BE2C (cell line): ENCODE results near the gene DDX49.
"Not testable (repeated sequence)": the region's sequence is repeated elsewhere in the genome, so short reads cannot be mapped to it uniquely, and the experiment has no call there.

Source experiments
- DNase-seq: peaks from one replicate; pipeline ENCODE4 v3.0.0-alpha.2; 2020
- H3K27me3 ChIP-seq: fragments of 250-450 bp; sonication (Bioruptor Pico); 2 replicates; pipeline ENCODE4 v1.5.1; 2020; ENCODE audit warnings: mild to moderate bottlenecking
- H3K36me3 ChIP-seq: fragments of 250-450 bp; sonication (Bioruptor Pico); 2 replicates; pipeline ENCODE4 v1.5.1; 2020; ENCODE audit warnings: mild to moderate bottlenecking
- H3K4me1 ChIP-seq: fragments of 250-450 bp; sonication (Bioruptor Pico); 2 replicates; pipeline ENCODE4 v1.5.1; 2020
- H3K4me3 ChIP-seq: 2 replicates; pipeline ENCODE4 v1.5.1; 2011; ENCODE audit warnings: low read depth, low read length
- H3K9me3 ChIP-seq: fragments of 250-450 bp; sonication (Bioruptor Pico); 2 replicates; pipeline ENCODE4 v1.5.1; 2020
- TF ChIP-seq, protein P1 (sequence below): IDR thresholded peaks from 2 replicates; pipeline ENCODE4 v1.5.1; 2012; ENCODE audit warnings: mild to moderate bottlenecking, low read depth, low read length

The DDX49 gene

DNA sequence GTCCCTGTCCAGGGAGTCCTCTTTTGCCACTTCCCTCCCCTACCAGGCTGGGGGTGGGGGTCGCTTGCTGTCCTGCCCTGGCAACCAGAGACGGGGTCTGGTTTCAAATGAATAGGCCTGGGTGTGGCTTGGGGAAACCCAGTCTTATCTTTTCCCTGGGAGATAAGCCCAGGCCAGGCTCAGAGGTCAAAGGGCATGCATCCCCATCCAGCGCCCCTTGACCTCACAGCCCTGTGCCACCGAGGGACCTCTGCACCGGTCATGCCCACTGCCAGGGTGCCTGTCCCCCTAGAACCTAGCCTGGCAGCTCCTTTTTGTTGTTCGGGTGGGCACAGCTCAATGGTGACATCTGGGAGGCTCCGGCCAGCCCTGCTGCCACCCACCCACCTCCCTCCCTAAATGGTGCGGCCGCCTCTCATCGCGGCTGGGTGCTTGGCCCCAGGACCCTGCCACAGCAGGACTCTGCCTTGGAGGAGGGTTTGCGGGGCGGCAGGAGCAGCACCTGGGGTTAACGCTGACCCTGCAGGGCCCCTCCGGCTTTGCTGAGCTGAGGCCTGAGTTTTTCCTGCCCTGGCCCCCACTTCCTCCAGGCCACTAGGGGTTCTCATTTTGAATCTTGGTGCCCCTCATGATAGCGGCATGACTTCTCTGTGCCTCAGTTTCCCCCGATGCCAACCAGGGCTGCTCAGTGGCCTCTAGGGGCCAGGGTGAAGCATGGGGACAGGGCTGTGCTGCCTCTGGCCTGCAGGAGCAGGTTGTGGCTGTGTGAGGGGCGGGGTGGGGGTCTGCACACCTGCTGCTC, 20.7 kb upstream of the DDX49 start:
- H3K9me3 ChIP-seq: no peaks in the 10 kb centered on the region
- TF ChIP-seq, protein P1, sequence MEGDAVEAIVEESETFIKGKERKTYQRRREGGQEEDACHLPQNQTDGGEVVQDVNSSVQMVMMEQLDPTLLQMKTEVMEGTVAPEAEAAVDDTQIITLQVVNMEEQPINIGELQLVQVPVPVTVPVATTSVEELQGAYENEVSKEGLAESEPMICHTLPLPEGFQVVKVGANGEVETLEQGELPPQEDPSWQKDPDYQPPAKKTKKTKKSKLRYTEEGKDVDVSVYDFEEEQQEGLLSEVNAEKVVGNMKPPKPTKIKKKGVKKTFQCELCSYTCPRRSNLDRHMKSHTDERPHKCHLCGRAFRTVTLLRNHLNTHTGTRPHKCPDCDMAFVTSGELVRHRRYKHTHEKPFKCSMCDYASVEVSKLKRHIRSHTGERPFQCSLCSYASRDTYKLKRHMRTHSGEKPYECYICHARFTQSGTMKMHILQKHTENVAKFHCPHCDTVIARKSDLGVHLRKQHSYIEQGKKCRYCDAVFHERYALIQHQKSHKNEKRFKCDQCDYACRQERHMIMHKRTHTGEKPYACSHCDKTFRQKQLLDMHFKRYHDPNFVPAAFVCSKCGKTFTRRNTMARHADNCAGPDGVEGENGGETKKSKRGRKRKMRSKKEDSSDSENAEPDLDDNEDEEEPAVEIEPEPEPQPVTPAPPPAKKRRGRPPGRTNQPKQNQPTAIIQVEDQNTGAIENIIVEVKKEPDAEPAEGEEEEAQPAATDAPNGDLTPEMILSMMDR: no peak
- DNase-seq: no peak
- H3K4me3 ChIP-seq: no peak overlapping the region
- peaks cover 9% of the 10 kb centered on the region for H3K4me1 ChIP-seq
- no peaks in the 10 kb centered on the region for H3K27me3 ChIP-seq
- H3K36me3 ChIP-seq: no peaks in the 10 kb centered on the region

DNA sequence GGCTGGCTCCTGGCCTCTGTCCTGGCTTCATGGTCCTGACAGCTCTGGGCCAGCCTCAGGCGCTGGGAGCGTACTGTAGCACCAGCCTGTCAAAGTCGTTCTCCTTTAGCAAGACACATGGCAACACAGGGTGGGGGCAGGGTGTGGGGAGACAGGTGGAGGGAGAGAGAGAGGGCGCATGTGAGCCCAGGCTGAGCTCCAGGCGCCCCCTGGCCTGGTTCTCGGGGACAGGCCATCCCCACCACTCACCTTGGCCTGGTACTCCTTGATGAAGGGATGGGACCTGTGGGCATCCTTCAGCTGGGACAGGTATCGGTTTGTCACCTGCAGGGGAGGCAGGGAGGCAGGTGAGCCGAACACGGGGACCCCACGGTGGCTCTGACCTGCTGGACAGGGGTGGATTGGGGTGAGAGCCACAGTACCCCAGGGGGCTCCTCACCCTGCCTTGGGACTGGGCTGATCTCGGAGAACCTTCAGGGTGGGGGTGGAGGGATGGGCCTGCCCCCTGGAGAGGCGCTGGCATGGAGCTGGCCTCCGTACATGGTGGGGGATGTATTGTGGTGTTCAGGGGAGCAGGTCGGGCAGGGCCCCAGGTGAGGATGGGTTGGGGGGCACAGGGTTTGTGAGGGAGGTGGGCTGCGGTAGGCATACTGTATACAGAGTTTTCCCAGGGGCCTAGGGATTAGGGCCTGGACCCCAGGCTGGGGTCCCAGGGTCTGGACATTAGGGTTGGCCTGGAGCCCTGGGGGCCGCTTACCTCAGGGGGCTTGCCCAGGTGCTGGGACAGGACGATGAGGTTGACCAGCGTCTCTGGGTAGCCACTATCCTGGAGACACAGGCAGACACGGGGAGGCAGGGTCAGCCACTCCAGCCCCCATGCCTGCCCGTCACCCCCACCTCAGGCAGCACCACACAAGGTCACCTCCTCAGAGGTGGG, 19.6 kb upstream of the DDX49 start:
- Histone ChIP-seq H3K4me3 (no peak overlapping the region), H3K4me1 (peaks cover 7% of the 10 kb centered on the region), H3K36me3 (no peaks in the 10 kb centered on the region), H3K27me3 (no peaks in the 10 kb centered on the region), H3K9me3 (no peaks in the 10 kb centered on the region)
- no peak for DNase-seq
- TF ChIP-seq, protein P1: no peak

DNA sequence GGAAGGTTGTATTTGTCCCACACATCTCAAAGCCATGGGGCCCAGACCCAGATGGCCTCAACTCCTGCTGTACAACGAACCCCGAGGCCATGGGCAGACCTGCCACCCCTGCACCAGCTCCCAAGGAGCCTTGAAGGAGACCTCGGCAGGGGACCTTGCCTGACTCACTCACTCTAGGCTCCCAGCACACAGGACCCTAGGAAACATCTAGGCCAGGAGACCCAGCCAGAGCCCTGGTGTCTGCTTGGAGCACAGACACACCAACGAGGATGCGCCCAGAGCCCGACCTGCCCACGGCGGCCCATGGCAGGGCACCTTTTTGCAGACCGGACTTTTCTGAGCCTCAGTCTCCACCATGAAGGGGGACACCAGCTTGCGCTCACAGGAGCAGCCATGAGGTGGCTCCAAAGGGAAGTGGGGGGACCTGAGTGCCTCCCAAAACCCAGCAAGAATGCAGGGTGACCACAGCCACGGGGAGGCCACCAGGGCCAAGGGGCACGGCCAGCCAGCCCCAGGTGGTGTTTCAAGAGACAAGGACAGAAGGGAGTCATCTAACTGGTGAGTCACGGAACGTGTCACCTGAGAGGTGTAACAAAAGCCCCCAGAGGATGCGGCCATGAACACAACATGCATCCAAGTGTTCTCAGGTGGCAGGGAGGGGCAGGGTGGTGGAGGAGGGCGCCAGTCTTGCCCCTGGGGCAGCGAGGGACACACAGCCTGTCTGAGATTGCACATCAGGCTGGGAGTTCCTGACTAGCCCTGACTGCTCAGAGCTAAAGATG, 18.6 kb upstream of the DDX49 start:
- DNase-seq: peak; percentile 5
- no peaks in the 10 kb centered on the region for H3K27me3 ChIP-seq
- peaks cover 7% of the 10 kb centered on the region for H3K4me1 ChIP-seq
- no peaks in the 10 kb centered on the region for H3K36me3 ChIP-seq
- TF ChIP-seq, protein P1: no peak
- no peak overlapping the region for H3K4me3 ChIP-seq
- no peaks in the 10 kb centered on the region for H3K9me3 ChIP-seq

DNA sequence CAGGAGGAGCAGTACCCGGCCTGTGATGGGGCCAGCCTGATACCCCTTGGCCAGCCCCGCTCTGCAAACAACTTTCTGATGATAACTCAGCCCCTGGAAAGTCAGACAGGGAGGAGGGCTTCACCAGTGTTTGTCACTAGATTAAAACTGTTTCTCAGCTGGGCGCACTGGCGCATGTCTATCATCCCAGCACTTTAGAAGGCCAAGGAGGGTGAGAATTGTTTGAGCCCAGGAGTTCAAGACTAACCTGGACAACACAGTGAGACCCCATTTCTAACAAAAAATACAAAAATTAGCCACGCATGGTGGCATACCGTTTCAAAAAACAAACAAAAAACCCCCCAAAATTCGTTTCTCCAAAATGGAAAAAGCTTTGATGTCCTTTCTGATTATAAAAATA, 18.0 kb upstream of the DDX49 start:
- no peak for DNase-seq
- peaks cover 7% of the 10 kb centered on the region for H3K4me1 ChIP-seq
- H3K27me3 ChIP-seq: no peaks in the 10 kb centered on the region
- H3K4me3 ChIP-seq: no peak overlapping the region
- TF ChIP-seq, protein P1: no peak
- no peaks in the 10 kb centered on the region for H3K9me3 ChIP-seq
- H3K36me3 ChIP-seq: peaks cover 1% of the 10 kb centered on the region

DNA sequence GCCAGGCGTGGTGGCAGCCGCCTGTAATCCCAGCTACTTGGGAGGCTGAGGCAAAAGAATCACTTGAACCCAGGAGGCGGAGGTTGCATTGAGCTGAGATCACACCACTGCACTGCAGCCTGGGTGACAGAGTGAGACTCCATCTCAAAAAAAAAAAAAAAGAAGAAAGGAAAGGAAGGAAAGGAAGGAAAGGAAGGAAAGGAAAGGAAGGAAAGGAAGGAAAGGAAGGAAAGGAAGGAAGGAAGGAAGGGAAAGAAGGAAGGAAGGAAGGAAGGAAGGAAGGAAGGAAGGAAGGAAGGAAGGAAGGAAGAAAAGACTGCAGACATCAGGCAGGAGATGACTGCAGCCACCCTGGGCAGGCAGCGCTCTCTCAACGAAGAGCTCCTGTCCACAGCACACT, 17.0 kb upstream of the DDX49 start:
- H3K27me3 ChIP-seq, DNase-seq, H3K4me1 ChIP-seq, H3K9me3 ChIP-seq, H3K4me3 ChIP-seq, H3K36me3 ChIP-seq: not testable (repeated sequence)

DNA sequence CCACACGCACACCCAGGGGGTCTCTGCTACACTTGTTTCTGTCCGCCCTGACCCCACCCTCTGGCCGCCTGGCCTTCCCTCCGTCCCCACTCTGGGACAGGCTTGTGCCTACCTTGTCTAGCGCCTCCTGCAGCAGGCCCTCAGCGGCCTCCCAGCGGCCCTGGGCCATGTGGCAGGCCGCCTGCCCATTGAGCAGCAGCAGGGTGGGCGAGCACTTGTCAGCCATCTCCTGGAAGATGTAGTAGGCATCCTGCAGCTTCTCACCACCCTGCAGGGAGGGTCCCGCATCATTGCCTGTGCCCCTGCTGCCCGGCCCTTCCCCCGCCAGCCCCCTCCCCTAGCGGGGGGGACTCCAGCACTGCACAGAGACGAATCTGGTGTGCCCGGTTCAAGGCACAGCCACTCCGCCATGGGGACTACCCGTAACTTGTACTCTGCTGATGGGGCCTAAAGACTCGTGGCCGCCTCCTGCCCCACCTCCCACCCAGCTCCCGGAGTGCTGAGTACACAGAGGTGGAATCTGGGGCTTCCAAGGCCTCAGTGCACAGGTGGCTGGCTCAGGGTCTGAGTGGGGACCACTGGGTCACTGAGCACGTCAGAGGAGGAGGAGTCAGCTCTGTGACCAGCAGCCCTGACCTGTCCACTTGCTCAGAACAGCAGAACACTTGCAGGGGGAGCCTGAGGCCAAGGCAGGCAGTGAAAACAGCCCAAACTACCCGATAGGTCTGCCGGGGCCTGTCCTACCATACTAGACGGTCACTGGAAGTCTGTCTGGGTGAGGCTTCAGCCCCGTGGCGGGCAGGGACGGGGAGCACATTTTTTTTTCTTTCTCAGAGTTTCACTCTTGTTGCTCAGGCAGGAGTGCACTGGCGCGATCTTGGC, 16.1 kb upstream of the DDX49 start:
- Histone ChIP-seq H3K4me1 (peaks cover 3% of the 10 kb centered on the region; the same call in 1 of the 2 replicates), H3K4me3 (no peak overlapping the region), H3K9me3 (no peaks in the 10 kb centered on the region), H3K27me3 (no peaks in the 10 kb centered on the region), H3K36me3 (peaks cover 10% of the 10 kb centered on the region)
- TF ChIP-seq, protein P1: no peak
- no peak for DNase-seq
